GM23248 (cell line): Measurements from ENCODE around the gene RERE.

Experiments
- EZH2 ChIP-seq: fragments of 200-600 bp; sonication (generic); IDR thresholded peaks from 2 replicates; pipeline ENCODE4 v1.6.1; 2018; ENCODE audit warnings: antibody characterized with exemption, mild to moderate bottlenecking; ENCODE audit not compliant: insufficient read depth, poor library complexity, severe bottlenecking
- EZH2phosphoT487 ChIP-seq: fragments of 200-600 bp; sonication (generic); IDR thresholded peaks from 2 replicates; pipeline ENCODE4 v1.6.1; 2018; ENCODE audit warnings: antibody characterized with exemption, moderate library complexity, mild to moderate bottlenecking, low read depth; ENCODE audit not compliant: insufficient read depth

- no peak for TF ChIP-seq EZH2
- TF ChIP-seq EZH2phosphoT487: no peak
Measured at GRCh38 chr1:8660411-8660828, 157.0 kb downstream of the RERE start.
